CD4-positive, alpha-beta T cell treated with Interleukin-4 for 4 hours (primary cell): ENCODE results near the gene C19orf12.

Experiments
- DNase-seq: peaks from one replicate; pipeline ENCODE4 v3.0.0-alpha.2; 2020

The C19orf12 gene

GRCh38 chr19:29662278-29662603 is 52.8 kb downstream of the C19orf12 start:
- no peak for DNase-seq

GRCh38 chr19:29660835-29661234 is 54.2 kb downstream of the C19orf12 start:
- no peak for DNase-seq

- DNase-seq, result no peak
Measured at GRCh38 chr19:29658221-29658991, 56.7 kb downstream of the C19orf12 start.

- DNase-seq, result no peak
Measured at GRCh38 chr19:29655648-29656335, 59.3 kb downstream of the C19orf12 start.

- no peak for DNase-seq
Measured at GRCh38 chr19:29653398-29653797, 61.7 kb downstream of the C19orf12 start.

- no peak for DNase-seq
Measured at GRCh38 chr19:29651622-29652394, 63.3 kb downstream of the C19orf12 start.

- DNase-seq, result no peak
Measured at GRCh38 chr19:29650772-29651387, 64.2 kb downstream of the C19orf12 start.
